Esophagus muscularis mucosa (tissue), 4 donors: ENCODE measurements around the gene DMRT1. TPM values are rescaled to one million over a fixed set of nuclear protein-coding genes. Genes with fewer than 3 reads are reported as not detected.
A peak's percentile ranks its signal among the peaks of the same experiment; 100 is the strongest.

ENCODE experiments used
- DNase-seq: peaks from one replicate; pipeline ENCODE4 v3.0.0-alpha.2; 2017; ENCODE audit errors: extremely low spot score
- H3K27ac ChIP-seq, 4 donors: fragments of 200-600 bp; sonication (generic); replicated peaks in 1 of 4; 1 replicate in 3 of 4; 2 replicates in 1 of 4; pipeline ENCODE4 v1.5.1; 2016 to 2019; ENCODE audit warnings: mild to moderate bottlenecking in 1 of 4
- H3K27me3 ChIP-seq, 4 donors: fragments of 200-600 bp; sonication (generic); one replicate each; pipeline versions ENCODE4 v1.5.1 to v1.6.0; 2016 to 2019
- H3K36me3 ChIP-seq, 4 donors: fragments of 200-600 bp; sonication (generic); one replicate each; pipeline ENCODE4 v1.5.1; 2016 to 2019
- H3K4me1 ChIP-seq, 4 donors: fragments of 200-600 bp; sonication (generic); one replicate each; pipeline ENCODE4 v1.5.1; 2016 to 2019
- H3K4me3 ChIP-seq, 4 donors: fragments of 200-600 bp; sonication (generic); 1 replicate in 2 of 4; 2 replicates in 2 of 4; pipeline ENCODE4 v1.5.1; 2016 to 2019; ENCODE audit warnings: mild to moderate bottlenecking in 4 of 4, moderate library complexity in 1 of 4
- H3K9me3 ChIP-seq, 4 donors: fragments of 200-600 bp; sonication (generic); 1 replicate in 3 of 4; 2 replicates in 1 of 4; pipeline ENCODE4 v1.5.1; 2016 to 2019
- CTCF ChIP-seq, 3 experiments: fragments of 200-600 bp in 2 of 3; fragments of 450-650 bp in 1 of 3; sonication (generic) in 2 of 3; IDR thresholded peaks; one replicate each; pipeline ENCODE4 v1.5.1; 2017 to 2019; ENCODE audit warnings: antibody characterized with exemption in 3 of 3, mild to moderate bottlenecking in 2 of 3, moderate library complexity in 1 of 3
- EP300 ChIP-seq: sonication (generic); formaldehyde crosslinking; IDR thresholded peaks from one replicate; pipeline ENCODE4 v1.6.1; 2017; ENCODE audit warnings: antibody characterized with exemption
- POLR2A ChIP-seq: fragments of 450-650 bp; IDR thresholded peaks from one replicate; pipeline ENCODE4 v1.6.1; 2017; ENCODE audit warnings: antibody characterized with exemption, moderate library complexity, mild to moderate bottlenecking, low read depth
- POLR2AphosphoS5 ChIP-seq, 2 donors: sonication (generic); formaldehyde crosslinking; IDR thresholded peaks; one replicate each; pipeline ENCODE4 v1.6.1; 2017; ENCODE audit warnings: antibody characterized with exemption in 2 of 2
- WGBS: methylation state at CpG from one replicate; pipeline ENCODE4 v1.1.5; 2018; 5-methylcytosine and 5-hydroxymethylcytosine counted together
- intact Hi-C: fragments of 100-400 bp; cut with DNase I; formaldehyde crosslinking; loops from one replicate; pipeline ENCODE4 v1.15.1; 2023
- small RNA-seq, 3 donors: library from RNA; depleted of rRNA; stranded (forward); fragments of <200 nt; gene quantifications; one replicate each; pipeline ENCODE3, GENCODE V24; 2016
- total RNA-seq, 4 donors: library from RNA; depleted of rRNA; stranded (reverse); fragments of >200 nt; gene quantifications; one replicate each; pipeline versions ENCODE4 v1.1.0 to v1.2.1, GENCODE V29; 2016

DMRT1 gene
- total RNA-seq, 4 donors from 2014 or later, result not detected

- no peak overlapping the region for H3K27ac ChIP-seq
- H3K4me1 ChIP-seq, result peaks cover 0 to 5% (median 4%) of the 10 kb centered on the region in 4 donors
- H3K36me3 ChIP-seq, result no peaks in the 10 kb centered on the region
- 8% methylated on average over 14 of the region's 14 CpGs for WGBS
- no peaks in the 10 kb centered on the region for H3K9me3 ChIP-seq
- intact Hi-C loops, result loop anchor here (1.0 to 10.0 kb wide), 2 partner anchors 116 to 244 kb away; no protein-coding TSS in a partner anchor
- TF ChIP-seq EP300 (no peak), POLR2AphosphoS5 (IDR thresholded peaks at IDR 0.05) (peak; percentile 17 to 53), CTCF (IDR thresholded peaks at IDR 0.05) (peak in 2 of 3 experiments; percentile 88 to 93), POLR2A (no peak)
- no peak for DNase-seq
- no peak overlapping the region for H3K4me3 ChIP-seq
- peaks cover 0 to 61% (median 0%) of the 10 kb centered on the region in 4 donors for H3K27me3 ChIP-seq
These were observed 167.7 kb downstream of the DMRT1 start for GRCh38 chr9:1009101-1009707.

- 71% methylated on average over 5 of the region's 5 CpGs for WGBS
- H3K36me3 ChIP-seq, result no peaks in the 10 kb centered on the region
- H3K27me3 ChIP-seq, result peaks cover 0 to 51% (median 0%) of the 10 kb centered on the region in 4 donors
- H3K4me1 ChIP-seq, result peaks cover 0 to 5% (median 4%) of the 10 kb centered on the region in 4 donors
- no peak overlapping the region for H3K27ac ChIP-seq
- H3K9me3 ChIP-seq, result no peaks in the 10 kb centered on the region
- no peak for DNase-seq
- TF ChIP-seq EP300 (no peak), CTCF (IDR thresholded peaks at IDR 0.05) (no peak), POLR2AphosphoS5 (IDR thresholded peaks at IDR 0.05) (no peak), POLR2A (no peak)
- intact Hi-C loops, result no loop called here
- no peak overlapping the region for H3K4me3 ChIP-seq
These were observed 171.5 kb downstream of the DMRT1 start for GRCh38 chr9:1013021-1013420.

GRCh38 chr9:1014225-1014624 lies 172.7 kb downstream of the DMRT1 start:
- Histone ChIP-seq H3K4me3 (no peak overlapping the region), H3K27ac (no peak overlapping the region), H3K36me3 (no peaks in the 10 kb centered on the region), H3K4me1 (peaks cover 0 to 2% (median 1%) of the 10 kb centered on the region in 4 donors), H3K9me3 (no peaks in the 10 kb centered on the region), H3K27me3 (peaks cover 0 to 52% (median 0%) of the 10 kb centered on the region in 4 donors)
- no peak for DNase-seq
- WGBS, result 70% methylated on average over 4 of the region's 4 CpGs
- TF ChIP-seq POLR2A (no peak), POLR2AphosphoS5 (IDR thresholded peaks at IDR 0.05) (no peak), EP300 (no peak), CTCF (IDR thresholded peaks at IDR 0.05) (no peak)
- intact Hi-C loops, result no loop called here

GRCh38 chr9:1014640-1015039 lies 173.1 kb downstream of the DMRT1 start:
- H3K27ac ChIP-seq, result no peak overlapping the region
- no peak overlapping the region for H3K4me3 ChIP-seq
- intact Hi-C loops, result no loop called here
- H3K4me1 ChIP-seq, result no peaks in the 10 kb centered on the region
- H3K27me3 ChIP-seq, result peaks cover 0 to 48% (median 0%) of the 10 kb centered on the region in 4 donors
- no peak for DNase-seq
- H3K36me3 ChIP-seq, result no peaks in the 10 kb centered on the region
- WGBS, result 83% methylated on average over 2 of the region's 2 CpGs
- no peaks in the 10 kb centered on the region for H3K9me3 ChIP-seq
- no peak for TF ChIP-seq POLR2AphosphoS5 (IDR thresholded peaks at IDR 0.05)

- no peak overlapping the region for H3K4me3 ChIP-seq
- peaks cover 0 to 16% (median 9%) of the 10 kb centered on the region in 4 donors for H3K9me3 ChIP-seq
- no peak for TF ChIP-seq CTCF (IDR thresholded peaks at IDR 0.05)
- no peak for TF ChIP-seq POLR2A
- no peak for TF ChIP-seq POLR2AphosphoS5 (IDR thresholded peaks at IDR 0.05)
- TF ChIP-seq EP300, result no peak
- WGBS, result 24% methylated on average over 10 of the region's 10 CpGs
- intact Hi-C loops, result no loop called here
- H3K4me1 ChIP-seq, result no peaks in the 10 kb centered on the region
- no peak for DNase-seq
- peaks cover 0 to 57% (median under 1%) of the 10 kb centered on the region in 4 donors for H3K27me3 ChIP-seq
- H3K27ac ChIP-seq, result no peak overlapping the region
- no peaks in the 10 kb centered on the region for H3K36me3 ChIP-seq
These were observed 176.6 kb downstream of the DMRT1 start for GRCh38 chr9:1018121-1018520.

Small RNA genes within 50 kb of the gene (small RNA-seq; reads per million reads assigned to genes)
- 0 reads per million in 3 donors for gene RNU6-1073P

Other genes starting within 250 kb of the DMRT1 start
- not detected for gene DMRT3, start 135.0 kb downstream of the DMRT1 start, total RNA-seq
- under 1 TPM; 0.33 to 0.80 (median 0.50) TPM for gene DMRT2, start 208.7 kb downstream of the DMRT1 start, total RNA-seq